Keratinocyte (primary cell): ENCODE results near the gene MCTS1.

Source experiments
- CTCF ChIP-seq, 3 experiments: IDR thresholded peaks in 1 of 3; conservative IDR thresholded peaks in 1 of 3; optimal IDR thresholded peaks in 1 of 3; 2 replicates in 2 of 3; 3 replicates in 1 of 3; pipeline versions ENCODE3 to v1.5.1; 2011; ENCODE audit warnings: low read length in 3 of 3, mild to moderate bottlenecking in 3 of 3, moderate library complexity in 2 of 3, control low read depth in 1 of 3, inconsistent platforms in 1 of 3; ENCODE audit not compliant: insufficient read depth in 2 of 3; ENCODE audit errors: extremely low read depth in 1 of 3
- EZH2 ChIP-seq: IDR thresholded peaks from one replicate; pipeline ENCODE4 v1.6.1; 2012; ENCODE audit warnings: inconsistent platforms, mild to moderate bottlenecking, low read length, moderate library complexity

GRCh38 chrX:120556251-120556650 is 47.6 kb upstream of the MCTS1 start:
- TF ChIP-seq CTCF (optimal IDR thresholded peaks at IDR 0.05 in 1 of 3, IDR thresholded peaks at IDR 0.05 in 1 of 3, conservative IDR thresholded peaks at IDR 0.05 in 1 of 3; ENCODE audit: extremely low read depth in 1 of 3, insufficient read depth in 2 of 3, low read length in 3 of 3) (no peak), EZH2 (no peak)
